ENCODE data around the gene TCAP.
A peak's percentile ranks its signal among the peaks of the same experiment; 100 is the strongest.

TCAP gene

GRCh38 chr17:39667945-39668924, 3.1 kb downstream of the TCAP start, which contains the start of gene PNMT:
Gene PNMT (plus strand): TSS chr17:39668453. CDS start chr17:39668476, 23 bp downstream.
- peak within 1 kb of the TSS; percentile 28 for H3K4me3 ChIP-seq (ENCODE audit: low read depth, low read length)
- TF ChIP-seq, protein P1, sequence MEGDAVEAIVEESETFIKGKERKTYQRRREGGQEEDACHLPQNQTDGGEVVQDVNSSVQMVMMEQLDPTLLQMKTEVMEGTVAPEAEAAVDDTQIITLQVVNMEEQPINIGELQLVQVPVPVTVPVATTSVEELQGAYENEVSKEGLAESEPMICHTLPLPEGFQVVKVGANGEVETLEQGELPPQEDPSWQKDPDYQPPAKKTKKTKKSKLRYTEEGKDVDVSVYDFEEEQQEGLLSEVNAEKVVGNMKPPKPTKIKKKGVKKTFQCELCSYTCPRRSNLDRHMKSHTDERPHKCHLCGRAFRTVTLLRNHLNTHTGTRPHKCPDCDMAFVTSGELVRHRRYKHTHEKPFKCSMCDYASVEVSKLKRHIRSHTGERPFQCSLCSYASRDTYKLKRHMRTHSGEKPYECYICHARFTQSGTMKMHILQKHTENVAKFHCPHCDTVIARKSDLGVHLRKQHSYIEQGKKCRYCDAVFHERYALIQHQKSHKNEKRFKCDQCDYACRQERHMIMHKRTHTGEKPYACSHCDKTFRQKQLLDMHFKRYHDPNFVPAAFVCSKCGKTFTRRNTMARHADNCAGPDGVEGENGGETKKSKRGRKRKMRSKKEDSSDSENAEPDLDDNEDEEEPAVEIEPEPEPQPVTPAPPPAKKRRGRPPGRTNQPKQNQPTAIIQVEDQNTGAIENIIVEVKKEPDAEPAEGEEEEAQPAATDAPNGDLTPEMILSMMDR (IDR thresholded peaks at IDR 0.05; ENCODE audit: borderline replicate concordance, insufficient read depth, low read depth, low read length) = peak; percentile 80

GRCh38 chr17:39669897-39670735, 5.0 kb downstream of the TCAP start:
- no peak overlapping the region for H3K4me3 ChIP-seq (ENCODE audit: low read depth, low read length)
- TF ChIP-seq, protein P1 (IDR thresholded peaks at IDR 0.05; ENCODE audit: borderline replicate concordance, insufficient read depth, low read depth, low read length) = no peak

DNA sequence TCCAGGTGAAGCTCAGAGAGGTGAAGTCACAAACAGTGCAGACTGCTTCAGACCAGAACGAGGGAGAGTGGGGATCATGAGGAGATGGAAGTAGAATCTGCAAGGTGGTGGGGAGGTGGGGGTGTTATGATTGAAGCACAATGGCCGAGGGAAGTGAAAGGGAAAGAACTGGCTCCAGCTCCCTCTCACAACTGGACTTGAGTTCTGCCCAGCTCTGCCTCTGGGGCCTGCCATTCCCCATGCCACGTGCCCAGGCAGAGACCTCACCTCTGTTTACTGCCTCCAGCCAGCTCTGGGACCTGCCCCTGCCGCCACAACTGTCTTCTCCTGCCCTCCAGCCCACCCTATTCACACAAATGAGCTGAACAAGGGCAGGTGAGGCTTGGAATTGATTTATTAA, 5.6 kb downstream of the TCAP start:
- TF ChIP-seq, protein P1 (IDR thresholded peaks at IDR 0.05; ENCODE audit: borderline replicate concordance, insufficient read depth, low read depth, low read length) = no peak
- no peak overlapping the region for H3K4me3 ChIP-seq (ENCODE audit: low read depth, low read length)

GRCh38 chr17:39671651-39672521, 6.7 kb downstream of the TCAP start:
- TF ChIP-seq, protein P1 (IDR thresholded peaks at IDR 0.05; ENCODE audit: borderline replicate concordance, insufficient read depth, low read depth, low read length) = peak; percentile 62
- no peak overlapping the region for H3K4me3 ChIP-seq (ENCODE audit: low read depth, low read length)

- H3K4me3 ChIP-seq (ENCODE audit: low read depth, low read length) = no peak overlapping the region
- TF ChIP-seq, protein P1 (IDR thresholded peaks at IDR 0.05; ENCODE audit: borderline replicate concordance, insufficient read depth, low read depth, low read length) = no peak
Observed at GRCh38 chr17:39672522-39673334, 7.6 kb downstream of the TCAP start.
